HG03571 (cell line): ENCODE data around the gene UBR2.
"Not testable (repeated sequence)": the region's sequence is repeated elsewhere in the genome, so short reads cannot be mapped to it uniquely, and the experiment has no call there.

Source experiments
- ATAC-seq: cut with Tn5 transposase; IDR thresholded peaks from one replicate; pipeline ENCODE4 v1.9.1; 2021; ENCODE audit not compliant: unreplicated experiment

Gene UBR2

DNA sequence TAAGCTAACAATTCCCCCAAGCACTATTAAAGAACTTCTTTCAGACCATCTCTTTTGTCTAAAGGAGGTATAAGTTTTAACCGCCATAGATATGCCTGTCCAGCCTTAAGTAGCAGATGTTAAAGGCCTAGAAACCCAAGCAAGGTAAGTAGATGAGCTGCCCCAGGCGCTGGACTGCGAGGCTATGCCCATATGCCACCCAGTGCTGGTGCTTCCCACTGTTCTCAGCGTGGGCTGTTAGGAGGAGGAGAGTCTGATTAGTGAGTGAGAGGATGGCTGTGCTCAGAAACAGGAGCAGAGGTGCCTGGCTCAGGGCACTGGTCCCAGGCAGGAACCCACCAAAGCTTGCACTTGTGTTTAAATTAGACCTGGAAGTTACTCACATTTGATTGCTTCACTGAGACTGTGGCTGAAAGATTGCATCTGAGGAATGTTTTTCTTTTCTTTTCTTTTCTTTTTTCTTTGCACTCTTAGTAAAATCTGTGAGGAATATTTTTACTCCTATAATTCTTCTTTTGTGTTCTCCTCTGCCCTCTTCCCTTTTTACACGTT lies 126.4 kb downstream of the UBR2 start:
- no peak for ATAC-seq

DNA sequence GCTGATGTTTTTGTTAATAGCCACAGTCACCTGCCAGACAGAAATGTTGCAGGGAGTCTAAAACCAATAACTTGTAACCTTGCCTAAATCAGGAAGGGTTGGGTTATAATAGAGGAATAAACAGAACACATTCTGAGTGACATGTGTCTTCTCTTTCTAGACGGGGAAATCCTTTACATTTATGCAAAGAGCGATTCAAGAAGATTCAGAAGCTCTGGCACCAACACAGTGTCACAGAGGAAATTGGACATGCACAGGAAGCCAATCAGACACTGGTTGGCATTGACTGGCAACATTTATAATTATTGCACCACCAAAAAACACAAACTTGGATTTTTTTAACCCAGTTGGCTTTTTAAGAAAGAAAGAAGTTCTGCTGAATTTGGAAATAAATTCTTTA lies 127.0 kb downstream of the UBR2 start:
- no peak for ATAC-seq

DNA sequence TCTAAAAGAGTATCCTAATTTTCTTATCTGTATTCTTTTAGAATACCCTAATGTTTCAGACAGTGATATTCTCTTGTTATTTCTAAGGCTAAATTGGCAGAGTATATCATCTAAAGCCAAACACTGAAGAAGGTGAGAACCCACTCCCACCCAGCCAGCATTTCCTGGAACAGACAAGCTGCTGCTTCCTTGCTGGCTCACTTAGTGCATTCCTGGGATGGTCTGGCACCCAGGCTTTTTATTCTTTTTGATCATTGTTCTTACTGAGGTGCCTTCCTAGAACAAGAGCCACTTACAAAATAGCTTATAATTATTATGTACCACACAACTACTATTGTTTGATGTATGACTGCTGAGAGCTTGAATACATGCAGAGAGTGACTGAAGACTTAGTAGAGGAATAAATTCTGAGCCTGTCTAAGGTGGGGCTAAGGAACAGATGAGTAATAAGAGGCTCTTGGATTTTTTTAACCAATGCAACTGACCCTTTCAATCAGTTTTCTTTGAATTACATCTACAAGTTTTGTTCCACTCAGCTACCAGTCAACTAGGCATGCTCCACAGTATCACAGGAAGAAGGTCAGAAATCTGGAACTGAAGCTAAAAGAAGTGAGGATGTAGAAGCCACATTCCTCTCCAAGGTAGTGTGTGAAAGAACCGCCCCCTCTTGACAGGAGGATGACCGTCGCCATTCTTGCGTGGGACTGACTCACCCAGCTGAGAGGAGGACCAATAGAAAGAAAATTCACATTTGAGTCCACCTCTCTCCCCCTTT lies 128.5 kb downstream of the UBR2 start:
- no peak for ATAC-seq

DNA sequence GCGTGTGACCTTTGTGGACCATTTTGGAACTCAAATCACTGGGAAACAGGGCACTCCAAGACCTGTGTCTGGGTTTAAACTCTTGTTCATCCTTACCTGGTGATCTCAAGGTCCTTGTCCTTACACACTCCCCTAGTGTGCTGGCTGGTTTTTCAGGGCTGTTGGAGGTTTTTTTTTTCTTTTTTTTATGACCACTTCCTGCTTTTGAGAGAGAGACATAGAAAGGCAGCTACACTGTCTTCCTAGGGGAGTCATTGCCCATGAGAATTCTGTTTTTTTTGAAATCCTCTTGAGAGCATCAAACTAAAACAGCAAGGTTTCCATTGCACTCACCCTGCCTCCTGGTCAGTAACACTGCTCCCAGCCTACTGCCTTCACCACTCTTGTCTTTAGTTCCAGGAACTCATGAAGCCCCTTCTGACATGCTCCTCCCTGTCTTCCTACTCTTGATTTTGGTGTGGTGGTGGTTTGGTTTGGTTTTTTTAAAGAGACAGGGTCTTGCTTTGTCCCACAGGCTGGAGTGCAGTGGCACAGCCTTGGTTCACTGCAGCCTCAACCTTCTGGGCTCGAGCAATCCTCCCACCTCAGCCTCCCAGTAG lies 130.0 kb downstream of the UBR2 start:
- ATAC-seq = no peak

DNA sequence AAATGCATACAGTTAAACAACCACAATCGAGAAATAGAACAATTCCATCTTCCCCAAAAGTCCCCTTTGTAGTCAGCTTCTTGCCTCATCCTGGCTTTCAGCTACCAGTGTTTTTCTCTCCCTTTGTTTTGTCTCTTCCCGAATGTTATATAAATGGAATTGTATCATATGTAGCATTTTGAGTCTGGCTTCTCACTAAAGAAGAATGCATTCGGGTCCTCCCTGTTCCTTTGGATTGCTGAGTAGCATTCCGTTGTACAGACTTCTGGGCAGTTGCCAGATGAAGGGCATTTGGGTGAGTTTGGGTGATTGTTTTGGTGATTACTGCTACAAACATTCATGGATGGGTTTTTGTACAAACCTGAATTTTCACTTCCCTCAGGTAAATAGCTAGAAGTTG lies 130.8 kb downstream of the UBR2 start:
- no peak for ATAC-seq

DNA sequence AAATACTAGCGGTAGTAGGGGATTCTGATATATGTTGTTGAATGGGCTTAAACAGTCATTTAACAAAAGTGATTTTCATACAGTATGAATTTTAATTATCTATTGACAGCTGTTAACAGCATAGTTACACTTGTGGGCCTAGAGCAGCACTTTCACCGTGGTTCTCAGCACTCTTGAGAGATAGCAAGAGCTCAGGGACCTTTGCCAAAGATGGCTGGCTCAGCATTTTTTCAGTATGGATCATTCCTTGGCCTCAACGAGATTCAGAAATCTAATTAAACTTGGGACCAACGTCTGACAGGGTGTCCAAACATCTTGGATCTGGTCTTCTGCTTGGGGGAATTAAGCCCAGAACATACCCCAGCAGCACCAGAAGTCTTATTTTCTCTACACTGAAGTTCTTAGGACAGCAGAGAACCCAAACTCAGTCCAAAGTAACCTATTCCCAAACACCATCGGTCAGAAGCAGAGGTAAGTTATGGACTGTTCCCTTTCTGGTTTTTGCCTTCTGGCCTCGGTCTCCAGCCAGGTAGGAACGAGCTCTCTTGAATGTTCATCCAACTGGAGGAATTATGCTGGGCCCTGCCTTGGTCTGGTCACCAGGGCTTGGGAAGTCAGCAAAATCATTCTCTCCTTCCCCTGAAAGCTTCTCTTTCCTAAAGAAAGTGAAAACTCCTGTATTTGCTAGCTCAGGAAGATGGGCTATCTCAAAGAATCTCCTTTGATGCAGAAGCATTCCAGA lies 132.9 kb downstream of the UBR2 start:
- no peak for ATAC-seq

DNA sequence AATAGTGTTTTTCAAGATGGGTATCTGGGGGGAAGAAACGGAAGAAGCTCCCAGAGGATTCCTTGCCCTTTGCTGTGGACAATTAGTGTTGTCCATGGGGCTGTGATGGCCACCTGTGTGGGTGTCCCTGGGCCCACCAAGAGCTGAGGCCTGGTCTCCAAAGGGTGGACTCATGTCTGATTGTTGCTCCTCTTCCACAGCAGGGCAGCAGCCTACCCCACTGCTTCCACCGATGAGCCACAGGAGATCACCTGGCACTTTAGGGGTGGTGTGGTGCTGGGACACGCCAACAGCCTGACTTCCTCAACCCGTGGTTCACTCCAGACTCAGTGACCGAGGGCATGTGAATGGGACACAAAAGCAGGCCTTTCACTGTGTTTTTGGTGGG lies 133.4 kb downstream of the UBR2 start:
- ATAC-seq = no peak

DNA sequence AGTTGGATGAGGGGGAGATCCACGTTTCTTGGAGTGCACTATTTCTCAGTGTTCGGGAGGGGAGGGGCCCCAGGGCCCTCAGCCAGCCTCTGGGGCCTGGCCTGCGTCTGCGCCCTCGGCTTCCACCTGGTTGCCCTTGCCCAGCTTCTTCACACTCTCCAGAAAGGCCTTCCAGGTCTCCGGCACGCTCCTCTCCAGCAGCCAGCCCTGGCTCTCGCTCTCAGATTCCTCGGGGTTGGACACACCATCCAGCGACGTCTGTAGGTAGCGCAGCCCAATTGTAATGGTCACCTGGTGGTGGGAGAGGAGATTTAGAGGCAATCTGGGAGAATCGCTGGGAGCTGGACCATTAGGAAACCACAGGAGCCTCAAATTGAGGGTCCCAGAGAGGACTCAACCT lies 134.4 kb downstream of the UBR2 start:
- ATAC-seq = no peak

DNA sequence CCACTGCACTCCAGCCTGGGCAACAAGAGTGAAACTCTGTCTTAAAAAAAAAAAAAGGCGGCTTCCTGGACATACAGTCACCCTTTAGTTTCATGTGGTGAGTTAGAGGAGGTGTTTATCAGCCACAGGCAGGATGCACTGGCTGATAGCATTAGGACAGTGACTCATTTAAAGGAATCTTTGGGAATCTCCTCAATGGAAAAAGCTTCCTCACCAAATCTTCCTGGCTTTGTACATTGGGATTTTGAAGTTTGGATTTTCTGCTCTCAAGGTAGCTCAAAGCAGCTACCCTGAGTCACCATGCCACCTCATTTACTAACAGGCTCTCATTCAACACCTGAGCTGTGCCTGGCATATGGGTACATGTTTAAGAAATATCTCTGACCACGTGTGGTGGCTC lies 138.4 kb downstream of the UBR2 start:
- no peak for ATAC-seq

DNA sequence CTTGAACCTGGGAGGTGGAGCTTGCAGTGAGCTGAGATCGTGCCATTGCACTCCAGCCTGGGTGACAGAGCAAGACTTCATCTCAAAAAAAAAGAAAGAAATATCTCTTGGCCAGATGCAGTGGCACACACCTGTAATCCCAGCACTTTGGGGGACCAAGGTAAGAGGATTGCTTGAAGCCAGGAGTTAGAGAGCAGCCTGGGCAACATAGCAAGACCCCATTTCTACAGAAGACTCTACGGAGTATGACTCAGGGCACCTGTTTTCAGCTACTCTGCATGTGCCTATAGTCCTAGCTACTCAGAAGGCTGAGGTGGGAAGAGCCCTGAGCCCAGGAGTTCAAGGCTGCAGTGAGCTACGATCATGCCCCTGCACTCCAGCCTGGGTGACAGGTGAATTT lies 139.0 kb downstream of the UBR2 start:
- not testable (repeated sequence) for ATAC-seq

DNA sequence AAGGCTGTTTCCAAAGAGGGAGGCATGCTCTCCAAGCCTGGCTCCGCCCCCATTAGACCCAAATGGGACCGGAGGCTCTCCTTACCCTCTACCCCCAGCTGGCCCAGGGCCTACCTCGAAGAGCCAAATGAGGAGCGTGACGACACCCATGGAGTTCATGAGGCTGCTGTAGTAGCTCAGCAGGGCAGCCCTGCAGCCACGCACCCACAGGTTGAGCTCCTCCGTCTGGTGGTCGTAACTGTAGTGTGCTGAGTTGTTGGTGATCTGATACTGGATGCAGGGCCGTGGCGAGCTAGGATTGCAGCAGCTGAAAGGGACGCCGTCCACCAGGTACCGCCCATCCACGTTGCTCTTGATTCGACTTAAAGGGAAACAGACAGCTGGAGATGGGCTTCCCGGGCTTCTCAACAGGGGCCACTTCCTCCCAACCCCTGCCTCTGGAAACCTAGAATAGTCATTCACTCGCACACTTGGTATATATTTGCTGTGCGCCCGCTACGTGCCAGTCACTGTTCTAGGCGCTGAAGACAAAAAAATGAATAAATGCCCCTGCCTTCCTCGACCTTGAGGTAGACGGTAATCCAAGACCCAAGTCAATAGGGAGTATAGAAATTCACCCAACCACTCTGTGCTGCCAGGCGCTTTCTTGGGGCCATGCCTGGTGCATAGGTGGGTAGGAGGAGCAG lies 140.6 kb downstream of the UBR2 start:
- no peak for ATAC-seq

DNA sequence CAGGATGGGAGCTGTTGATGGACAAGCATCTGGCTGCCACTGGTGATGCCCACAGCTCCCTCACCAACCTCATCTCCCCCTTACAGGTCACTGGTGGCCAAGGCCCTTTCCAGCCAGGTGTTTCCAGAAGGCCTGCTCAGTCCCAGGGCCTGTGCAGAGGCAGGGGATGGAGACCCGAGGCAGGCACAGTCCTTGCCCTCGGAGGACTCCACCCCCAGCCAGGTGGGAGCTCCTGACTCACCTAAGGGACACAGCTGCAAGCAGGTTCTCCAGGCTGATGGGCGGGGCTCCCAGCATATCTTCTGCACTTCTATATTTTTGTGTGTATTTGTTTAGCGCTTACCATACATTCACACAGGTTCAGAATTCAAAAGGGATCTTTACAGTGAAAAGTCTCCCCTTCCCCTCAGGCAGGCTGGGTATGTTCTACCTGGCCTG lies 141.1 kb downstream of the UBR2 start:
- no peak for ATAC-seq

DNA sequence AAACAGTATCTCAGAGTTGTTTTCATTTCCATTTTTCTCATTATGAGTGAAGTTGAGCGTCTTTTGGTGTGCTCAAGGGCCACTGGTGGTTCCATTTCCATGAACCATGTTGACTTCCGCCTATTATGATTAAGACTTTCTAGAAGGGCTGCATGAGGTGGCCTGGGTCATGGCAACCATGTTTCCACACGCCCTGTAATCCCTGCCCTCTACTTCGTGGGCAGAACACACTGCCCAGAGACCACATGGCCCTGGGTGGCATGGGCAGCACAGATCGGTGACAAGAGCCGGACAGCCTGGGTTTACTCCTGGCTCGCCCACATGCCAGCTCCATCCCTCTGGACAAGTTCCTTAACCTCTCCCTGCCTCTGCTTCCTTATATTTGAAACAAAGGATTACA lies 143.8 kb downstream of the UBR2 start:
- no peak for ATAC-seq

DNA sequence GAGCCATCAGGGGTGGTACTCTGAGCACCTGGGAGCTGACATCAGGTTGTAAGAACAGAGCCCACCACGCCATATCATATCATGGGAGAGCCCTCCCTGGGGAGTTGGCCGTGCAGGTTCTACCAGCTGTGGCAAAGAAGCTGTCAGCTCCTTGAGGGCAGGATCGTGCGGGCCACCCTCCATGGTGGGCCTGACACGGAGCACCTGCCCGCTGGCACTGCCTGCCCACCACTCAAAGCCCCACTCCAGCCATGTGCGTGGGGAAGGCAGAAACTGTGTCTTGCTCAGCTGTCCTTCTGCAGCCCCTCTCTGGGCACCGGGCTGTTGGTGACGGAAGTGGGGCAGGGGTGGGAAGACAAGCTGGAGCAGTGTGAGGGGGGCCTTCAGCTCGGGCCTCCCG lies 144.3 kb downstream of the UBR2 start:
- ATAC-seq = no peak

DNA sequence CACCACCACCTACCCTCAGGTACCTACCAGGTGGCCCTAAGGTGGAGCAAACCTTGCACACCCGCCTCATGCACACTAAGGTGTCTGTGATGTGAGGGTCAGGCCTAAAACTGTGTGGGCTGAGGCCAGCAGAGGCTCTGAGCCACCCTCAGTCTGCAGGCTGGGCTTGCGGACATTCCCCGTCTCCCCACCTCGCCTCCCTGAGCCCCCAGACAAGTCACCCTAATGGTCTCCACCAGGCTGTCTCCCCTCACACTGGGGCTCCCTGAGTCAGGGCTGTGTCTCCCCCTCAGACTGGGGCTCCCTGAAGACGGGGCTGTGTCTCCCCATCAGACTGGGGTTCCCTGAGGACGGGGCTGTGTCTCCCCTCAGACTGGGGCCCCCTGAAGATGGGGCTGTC lies 146.0 kb downstream of the UBR2 start:
- ATAC-seq = no peak

DNA sequence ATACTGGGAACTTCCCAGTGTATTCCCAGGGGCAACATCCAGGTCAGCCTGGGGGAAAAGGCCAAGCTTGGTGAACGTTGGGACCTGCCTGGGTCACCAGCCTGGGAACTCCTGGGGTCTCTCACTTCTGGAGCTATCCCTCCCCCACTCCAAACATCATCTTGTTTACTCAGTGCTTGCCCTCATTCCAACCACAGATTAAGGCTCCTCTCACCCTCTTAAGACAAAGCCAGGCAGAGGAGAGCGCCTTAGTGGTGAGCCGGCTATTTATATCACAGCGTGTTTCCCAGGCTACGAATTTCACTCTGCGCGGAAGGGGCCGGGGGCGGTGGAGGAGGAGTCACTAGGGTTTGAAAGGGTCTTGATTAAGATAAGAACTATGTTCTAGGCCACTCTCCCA lies 146.5 kb downstream of the UBR2 start:
- ATAC-seq = no peak

DNA sequence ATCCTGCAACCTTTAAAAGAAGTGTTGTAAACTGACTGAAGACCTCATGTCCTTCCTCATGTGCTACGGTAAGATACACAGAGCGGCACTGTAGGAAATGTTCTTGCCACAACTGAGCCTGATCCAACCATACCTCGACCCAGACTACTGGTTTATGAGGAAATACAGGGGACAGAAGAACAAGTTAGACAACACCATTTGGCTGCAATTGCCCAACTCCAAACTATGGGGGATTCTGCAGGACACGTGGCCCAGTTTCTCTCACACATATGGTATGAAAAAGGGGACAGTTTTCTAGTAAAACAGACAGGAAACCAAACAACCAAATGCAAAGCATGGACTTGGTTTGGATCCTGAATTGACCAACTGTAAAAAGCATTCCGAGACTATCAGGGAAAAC lies 148.1 kb downstream of the UBR2 start:
- no peak for ATAC-seq

DNA sequence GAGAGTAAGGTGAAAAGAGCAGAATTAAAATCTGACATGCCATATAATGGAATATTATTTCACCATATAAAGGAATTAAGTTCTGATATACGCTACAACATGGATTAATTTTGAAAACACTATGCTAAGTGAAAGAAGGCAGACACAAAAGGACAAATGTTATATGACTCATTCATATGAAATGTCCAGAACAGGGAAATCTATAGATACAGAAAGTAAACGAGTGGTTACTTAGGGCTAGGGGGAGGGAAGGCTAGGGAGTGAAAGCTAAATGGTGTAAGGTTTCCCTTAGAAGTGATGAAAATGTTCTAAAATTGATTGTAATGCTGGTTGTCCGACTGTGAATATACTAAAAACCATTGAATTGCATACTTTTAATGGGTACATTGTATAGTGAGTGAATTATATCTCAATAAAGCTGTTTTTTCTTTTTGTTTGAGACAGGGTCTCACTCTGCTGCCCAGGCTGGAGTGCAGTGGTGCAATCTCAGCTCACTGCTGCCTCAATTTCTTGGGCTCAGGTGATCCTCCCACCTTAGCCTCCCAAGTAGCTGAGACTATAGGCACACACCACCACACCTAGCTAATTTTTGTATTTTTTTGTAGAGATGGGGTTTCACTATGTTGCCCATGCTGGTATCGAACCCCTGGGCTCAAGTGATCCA lies 150.4 kb downstream of the UBR2 start:
- no peak for ATAC-seq

DNA sequence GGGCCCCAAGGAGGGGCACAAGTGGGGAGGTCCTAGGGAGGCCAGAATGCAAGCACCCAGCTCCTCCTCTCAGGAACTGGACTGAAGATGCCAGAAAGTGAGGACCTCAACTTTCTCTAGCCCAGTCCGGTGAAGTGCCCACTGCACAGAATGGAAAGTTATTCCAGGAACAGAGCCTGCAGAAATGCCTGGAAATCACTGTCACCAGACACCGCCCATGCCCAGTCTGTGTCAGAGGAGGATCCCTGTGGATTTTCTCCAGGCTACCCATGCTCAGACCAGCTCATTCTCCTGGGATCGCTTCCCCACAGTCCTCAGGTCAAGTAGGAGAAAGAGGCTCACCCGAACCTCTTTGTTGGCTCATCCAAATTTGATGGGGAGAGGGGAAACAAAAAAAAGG lies 152.0 kb downstream of the UBR2 start:
- ATAC-seq = no peak

DNA sequence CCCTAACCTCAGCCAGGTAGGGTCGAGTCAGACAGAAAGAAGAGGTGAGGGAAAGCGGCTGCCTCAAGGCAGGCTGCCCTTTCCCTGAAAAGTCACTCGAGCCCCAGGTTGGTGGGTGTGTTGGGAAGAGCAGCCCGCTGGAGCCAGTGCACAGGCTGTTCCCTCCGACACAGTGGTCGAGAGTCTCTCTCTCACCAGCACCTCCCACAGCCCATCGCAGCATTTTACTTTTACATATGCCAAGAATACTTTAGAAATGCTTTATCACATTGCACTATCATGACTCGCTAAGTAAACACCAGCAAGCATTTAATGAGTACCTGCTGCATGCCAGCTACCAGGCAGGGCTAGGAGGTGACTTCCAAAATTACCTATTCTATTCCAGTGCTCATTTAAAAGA lies 156.9 kb downstream of the UBR2 start:
- ATAC-seq = no peak

DNA sequence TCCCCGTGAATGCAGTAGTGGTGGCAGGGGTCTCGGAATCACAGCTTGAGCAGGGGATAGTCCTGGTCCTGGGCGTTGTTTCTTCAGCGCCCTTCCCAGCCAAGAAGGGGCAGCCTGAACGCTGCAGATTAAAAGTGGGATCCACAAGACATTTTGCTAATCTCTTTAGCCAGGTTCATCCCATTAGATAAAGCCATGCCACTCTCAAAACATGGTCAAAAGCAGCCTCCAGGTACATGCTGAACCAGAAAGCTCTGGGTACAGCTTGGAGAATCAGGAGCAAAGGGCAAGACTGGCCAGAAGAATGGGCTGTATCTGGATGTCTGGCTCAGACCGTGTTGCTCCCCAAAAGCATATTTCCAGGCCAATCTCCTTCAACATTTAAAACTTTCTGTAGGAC lies 158.7 kb downstream of the UBR2 start, which contains the start of gene PRPH2:
TSS of gene PRPH2 (minus strand) at position 101 of the 400 bp plus-strand sequence. CDS start 263 bp downstream, outside the sequence.
- no peak for ATAC-seq
